H9 (cell line): ENCODE data around the gene FHIT. TPM values are rescaled to one million over a fixed set of nuclear protein-coding genes. Genes with fewer than 3 reads are reported as not detected.

Source experiments
- DNase-seq: peaks from one replicate; pipeline ENCODE4 v3.0.0-alpha.2; 2017
- H2AFZ ChIP-seq: one replicate; pipeline ENCODE4 v1.6.1; 2013; ENCODE audit warnings: mild to moderate bottlenecking, low read length, control low read depth, moderate library complexity
- H2AK5ac ChIP-seq: 2 replicates; pipeline ENCODE4 v1.6.1; 2013; ENCODE audit warnings: low read length, control low read depth, mixed read lengths; ENCODE audit not compliant: insufficient read length
- H2BK120ac ChIP-seq: one replicate; pipeline ENCODE4 v1.6.1; 2013; ENCODE audit warnings: low read depth, mild to moderate bottlenecking, low read length, control low read depth, inconsistent platforms; ENCODE audit not compliant: poor library complexity, severe bottlenecking
- H2BK12ac ChIP-seq: 2 replicates; pipeline ENCODE4 v1.6.1; 2013; ENCODE audit warnings: low read length, control low read depth, mixed read lengths, low read depth; ENCODE audit not compliant: insufficient read length
- H2BK15ac ChIP-seq: 2 replicates; pipeline ENCODE4 v1.6.1; 2013; ENCODE audit warnings: low read depth, low read length, control low read depth
- H2BK20ac ChIP-seq: one replicate; pipeline ENCODE4 v1.6.1; 2013; ENCODE audit warnings: low read depth, mild to moderate bottlenecking, low read length, control low read depth, inconsistent platforms; ENCODE audit not compliant: poor library complexity, severe bottlenecking
- H2BK5ac ChIP-seq: 2 replicates; pipeline ENCODE4 v1.6.1; 2013; ENCODE audit warnings: low read length, control low read depth, mixed read lengths; ENCODE audit not compliant: insufficient read length
- H3K14ac ChIP-seq: 2 replicates; pipeline ENCODE4 v1.6.1; 2013; ENCODE audit warnings: low read length, control low read depth; ENCODE audit not compliant: insufficient read depth
- H3K18ac ChIP-seq: 2 replicates; pipeline ENCODE4 v1.6.1; 2013; ENCODE audit warnings: low read depth, mild to moderate bottlenecking, mixed read lengths, low read length, control low read depth; ENCODE audit not compliant: insufficient read length
- H3K23ac ChIP-seq: 2 replicates; pipeline ENCODE4 v1.6.1; 2013; ENCODE audit warnings: low read length, control low read depth, mixed read lengths, low read depth; ENCODE audit not compliant: insufficient read length
- H3K23me2 ChIP-seq: 2 replicates; pipeline ENCODE4 v1.6.1; 2013; ENCODE audit warnings: low read depth, mild to moderate bottlenecking, mixed read lengths, low read length, control low read depth; ENCODE audit not compliant: insufficient read length, poor library complexity, severe bottlenecking
- H3K27ac ChIP-seq: 2 replicates; pipeline ENCODE4 v1.5.1; 2013; ENCODE audit warnings: low read length, control low read depth, mixed read lengths, low read depth; ENCODE audit not compliant: insufficient read length
- H3K27me3 ChIP-seq: 2 replicates; pipeline ENCODE4 v1.6.1; 2013; ENCODE audit warnings: low read length, control low read depth, inconsistent platforms; ENCODE audit not compliant: insufficient read depth
- H3K4ac ChIP-seq: 2 replicates; pipeline ENCODE4 v1.6.1; 2013; ENCODE audit warnings: low read depth, mild to moderate bottlenecking, control low read depth, inconsistent platforms, low read length, moderate library complexity
- H3K4me1 ChIP-seq: 2 replicates; pipeline ENCODE4 v1.6.1; 2013; ENCODE audit warnings: low read length, control low read depth, inconsistent platforms; ENCODE audit not compliant: insufficient read depth
- H3K4me2 ChIP-seq: 2 replicates; pipeline ENCODE4 v1.6.1; 2013; ENCODE audit warnings: low read length, control low read depth, mixed read lengths; ENCODE audit not compliant: insufficient read length, insufficient read depth
- H3K56ac ChIP-seq: 2 replicates; pipeline ENCODE4 v1.6.1; 2013; ENCODE audit warnings: low read depth, mild to moderate bottlenecking, mixed read lengths, low read length, control low read depth; ENCODE audit not compliant: insufficient read length
- H3K79me1 ChIP-seq: 2 replicates; pipeline ENCODE4 v1.6.1; 2013; ENCODE audit warnings: low read depth, mild to moderate bottlenecking, moderate library complexity, low read length, control low read depth, inconsistent platforms; ENCODE audit not compliant: insufficient read depth, poor library complexity, severe bottlenecking
- H3K79me2 ChIP-seq: 2 replicates; pipeline ENCODE4 v1.6.1; 2013; ENCODE audit warnings: low read length, control low read depth, inconsistent platforms; ENCODE audit not compliant: insufficient read depth
- H3K9ac ChIP-seq: 2 replicates; pipeline ENCODE4 v1.6.1; 2013; ENCODE audit warnings: low read length, control low read depth, mixed read lengths; ENCODE audit not compliant: insufficient read length; ENCODE audit errors: extremely low read depth
- H3K9me3 ChIP-seq: one replicate; pipeline ENCODE4 v1.6.1; 2013; ENCODE audit warnings: low read depth, low read length, inconsistent platforms; ENCODE audit not compliant: control insufficient read depth
- H3T11ph ChIP-seq: one replicate; pipeline ENCODE4 v1.6.1; 2013; ENCODE audit warnings: mild to moderate bottlenecking, low read length, control low read depth, inconsistent platforms
- H4K20me1 ChIP-seq: one replicate; pipeline ENCODE4 v1.6.1; 2013; ENCODE audit not compliant: control insufficient read depth, insufficient read length, insufficient read depth
- H4K5ac ChIP-seq: 2 replicates; pipeline ENCODE4 v1.6.1; 2013; ENCODE audit warnings: low read depth, mild to moderate bottlenecking, mixed read lengths, low read length, control low read depth; ENCODE audit not compliant: insufficient read length
- H4K8ac ChIP-seq: replicated peaks from 2 replicates; pipeline ENCODE4 v1.6.1; 2013; ENCODE audit warnings: low read length, control low read depth, mixed read lengths, low read depth; ENCODE audit not compliant: insufficient read length
- H4K91ac ChIP-seq: 2 replicates; pipeline ENCODE4 v1.6.1; 2013; ENCODE audit warnings: low read depth, mild to moderate bottlenecking, moderate library complexity, mixed read lengths, low read length, control low read depth; ENCODE audit not compliant: insufficient read length
- H3K27ac Mint-ChIP-seq, 3 experiments: 2 replicates in 2 of 3; 3 replicates in 1 of 3; pipeline ENCODE4 v1.8.0; 2020 to 2021; ENCODE audit warnings: mixed read lengths in 3 of 3, mild to moderate bottlenecking in 1 of 3, moderate library complexity in 1 of 3
- H3K27me3 Mint-ChIP-seq: 2 replicates; pipeline ENCODE4 v1.8.0; 2021; ENCODE audit warnings: low read depth, mild to moderate bottlenecking, moderate library complexity, mixed read lengths
- H3K36me3 Mint-ChIP-seq, 3 experiments: 2 replicates in 2 of 3; 3 replicates in 1 of 3; pipeline ENCODE4 v1.8.0; 2020 to 2021; ENCODE audit warnings: low read depth in 3 of 3, mixed read lengths in 3 of 3; ENCODE audit not compliant: insufficient read depth in 1 of 3
- H3K4me1 Mint-ChIP-seq, 2 experiments: 2 replicates each; pipeline ENCODE4 v1.8.0; 2020; ENCODE audit warnings: mixed read lengths in 2 of 2
- H3K4me3 Mint-ChIP-seq, 2 experiments: 2 replicates in 1 of 2; 3 replicates in 1 of 2; pipeline ENCODE4 v1.8.0; 2020 to 2021; ENCODE audit warnings: mild to moderate bottlenecking in 2 of 2, mixed read lengths in 2 of 2, moderate library complexity in 1 of 2
- H3K9me3 Mint-ChIP-seq, 2 experiments: 2 replicates in 1 of 2; 3 replicates in 1 of 2; pipeline ENCODE4 v1.8.0; 2020; ENCODE audit warnings: mild to moderate bottlenecking in 2 of 2, mixed read lengths in 2 of 2, moderate library complexity in 1 of 2
- CTCF ChIP-seq: fragments of 200-600 bp; sonication (generic); conservative IDR thresholded peaks from 3 replicates; pipeline ENCODE4 v1.8.0; 2021; ENCODE audit warnings: antibody characterized with exemption, mild to moderate bottlenecking
- WGBS: extraction: QIAGEN DNeasy Blood & Tissue Kit; methylation state at CpG from one replicate; pipeline ENCODE4 v1.1.7; 2013; ENCODE audit warnings: missing lambda C conversion rate, low lambda C conversion rate, mixed read lengths; ENCODE audit not compliant: insufficient read length; ENCODE audit errors: extremely low coverage; 5-methylcytosine and 5-hydroxymethylcytosine counted together
- total RNA-seq: library from RNA; stranded (reverse); gene quantifications from 2 replicates; pipeline ENCODE4 v1.2.1, GENCODE V29; 2021

Gene FHIT
- total RNA-seq, 1 experiment from 2014 or later: 3.0 TPM

GRCh38 chr3:60215946-60216345 lies 1035.3 kb downstream of the FHIT start:
- Histone ChIP-seq H3K79me2 (no peaks in the 10 kb centered on the region), H4K5ac (no peak overlapping the region), H3K4me1 (peaks cover 4% of the 10 kb centered on the region; the same call in 1 of the 2 replicates), H3K4me2 (no peak overlapping the region), H3K56ac (no peak overlapping the region), H3K18ac (no peak overlapping the region), H2BK120ac (no peak overlapping the region), H2BK5ac (no peak overlapping the region), H3K9ac (no peak overlapping the region), H3K27me3 (no peaks in the 10 kb centered on the region), H4K91ac (no peak overlapping the region), H3K4ac (no peak overlapping the region), H4K8ac (no peak overlapping the region), H2AK5ac (no peak overlapping the region), H2BK20ac (no peak overlapping the region), H2BK15ac (no peak overlapping the region), H4K20me1 (no peaks in the 10 kb centered on the region), H3K27ac (no peak overlapping the region), H3K9me3 (no peaks in the 10 kb centered on the region), H2AFZ (no peak overlapping the region), H3T11ph (no peak overlapping the region), H3K23me2 (no peaks in the 10 kb centered on the region), H3K14ac (no peak overlapping the region), H3K23ac (no peak overlapping the region), H3K79me1 (no peaks in the 10 kb centered on the region), H2BK12ac (no peak overlapping the region)
- H3K4me3 Mint-ChIP-seq: no peak overlapping the region
- no peak overlapping the region for H3K27ac Mint-ChIP-seq
- H3K27me3 Mint-ChIP-seq: no peaks in the 10 kb centered on the region
- H3K36me3 Mint-ChIP-seq: no peaks in the 10 kb centered on the region
- peaks cover 5% of the 10 kb centered on the region in 2 experiments for H3K4me1 Mint-ChIP-seq
- H3K9me3 Mint-ChIP-seq: no peaks in the 10 kb centered on the region; a peak in 1 of 5 replicates
- no peak for TF ChIP-seq CTCF
- no peak for DNase-seq
- no CpG with 5 or more reads among the region's 1 CpG for WGBS
